Neural cell (in vitro differentiated cells): ENCODE measurements around the gene ANKRD29.

Experiments
- CTCF ChIP-seq: fragments of 450-650 bp; IDR thresholded peaks from 2 replicates; pipeline ENCODE4 v1.5.1; 2014; ENCODE audit warnings: antibody characterized with exemption, mild to moderate bottlenecking, moderate library complexity; ENCODE audit not compliant: poor library complexity, severe bottlenecking
- RAD21 ChIP-seq: fragments of 450-650 bp; conservative IDR thresholded peaks from 2 replicates; pipeline ENCODE4 v1.6.1; 2014; ENCODE audit warnings: antibody characterized with exemption, mild to moderate bottlenecking, moderate library complexity

GRCh38 chr18:23710946-23711345 lies 48.2 kb upstream of the ANKRD29 start:
- no peak for TF ChIP-seq CTCF
- TF ChIP-seq RAD21, result no peak
